GM19395 (cell line): ENCODE data around the gene KRTAP9-8.
"Not testable (repeated sequence)": the region's sequence is repeated elsewhere in the genome, so short reads cannot be mapped to it uniquely, and the experiment has no call there.

Experiments used
- ATAC-seq: cut with Tn5 transposase; IDR thresholded peaks from one replicate; pipeline ENCODE4 v1.9.1; 2021; ENCODE audit warnings: mild to moderate bottlenecking, moderate library complexity; ENCODE audit not compliant: unreplicated experiment

The KRTAP9-8 gene

DNA sequence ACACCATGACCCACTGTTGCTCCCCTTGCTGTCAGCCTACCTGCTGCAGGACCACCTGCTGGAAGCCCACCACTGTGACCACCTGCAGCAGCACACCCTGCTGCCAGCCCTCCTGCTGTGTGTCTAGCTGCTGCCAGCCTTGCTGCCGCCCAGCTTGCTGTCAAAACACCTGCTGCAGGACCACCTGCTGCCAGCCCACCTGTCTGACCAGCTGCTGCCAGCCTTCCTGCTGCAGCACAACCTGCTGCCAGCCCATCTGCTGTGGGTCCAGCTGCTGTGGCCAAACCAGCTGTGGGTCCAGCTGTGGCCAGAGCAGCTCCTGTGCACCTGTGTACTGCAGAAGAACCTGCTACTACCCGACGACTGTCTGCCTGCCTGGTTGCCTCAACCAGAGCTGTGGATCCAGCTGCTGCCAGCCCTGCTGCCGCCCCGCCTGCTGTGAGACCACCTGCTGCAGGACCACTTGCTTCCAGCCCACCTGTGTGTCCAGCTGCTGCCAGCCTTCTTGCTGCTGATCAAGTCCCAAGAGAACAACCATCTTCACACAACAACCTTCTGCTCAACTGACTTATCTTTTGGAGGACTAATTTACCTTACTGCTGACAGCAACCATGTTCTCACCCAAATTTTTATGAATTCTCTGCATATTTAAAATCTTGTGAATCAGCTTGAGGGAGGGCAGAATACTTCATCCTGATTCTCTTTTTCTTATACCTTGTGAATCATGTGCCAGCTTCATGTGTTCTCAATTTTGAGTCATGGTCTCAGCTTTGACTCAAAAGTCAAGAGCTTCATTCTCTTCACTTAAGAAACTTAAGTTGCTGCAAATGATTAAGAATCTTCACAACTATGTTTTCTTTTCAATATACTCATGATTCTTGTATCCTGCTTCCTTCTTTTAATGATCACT, 17.8 kb downstream of the KRTAP9-8 start, which contains the start of gene KRTAP9-9:
KRTAP9-9 (plus strand) TSS at position 4 of the 910 bp plus-strand sequence.
- not testable (repeated sequence) for ATAC-seq

DNA sequence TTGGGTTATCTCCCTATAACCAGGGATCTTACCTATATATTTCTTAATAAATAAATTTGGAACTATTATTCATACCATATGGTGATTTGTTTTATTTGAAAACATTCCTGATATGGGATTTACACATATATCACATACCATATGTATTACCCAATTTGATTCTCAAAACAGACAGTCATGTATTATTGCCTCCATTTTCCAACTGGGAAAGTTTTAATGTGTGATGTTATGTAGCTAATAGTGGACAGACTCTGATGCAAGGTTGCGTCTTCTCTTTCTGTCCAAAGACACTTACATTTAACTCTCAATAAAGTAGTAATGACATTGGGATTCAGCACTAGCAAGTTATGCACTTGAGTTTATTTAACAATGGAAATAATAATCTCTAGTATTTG, 18.5 kb downstream of the KRTAP9-8 start:
- no peak for ATAC-seq

DNA sequence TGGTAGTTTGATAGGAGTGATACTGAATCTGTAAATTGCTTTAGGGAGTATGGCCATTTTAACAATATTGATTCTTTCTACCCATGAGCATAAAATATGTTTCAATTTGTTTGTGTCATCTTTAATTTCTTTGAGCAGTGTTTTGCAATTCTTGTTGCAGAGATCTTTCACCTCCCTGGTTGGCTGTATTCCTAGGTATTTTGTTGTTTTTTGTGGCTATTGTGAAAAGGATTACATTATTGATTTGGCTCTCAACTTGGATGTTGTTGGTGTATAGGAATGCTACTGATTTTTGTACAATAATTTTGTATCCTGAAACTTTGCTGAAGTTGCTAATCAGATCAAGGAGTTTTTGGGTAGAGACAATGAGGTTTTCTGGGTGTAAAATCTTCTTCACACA, 20.6 kb downstream of the KRTAP9-8 start:
- no peak for ATAC-seq

DNA sequence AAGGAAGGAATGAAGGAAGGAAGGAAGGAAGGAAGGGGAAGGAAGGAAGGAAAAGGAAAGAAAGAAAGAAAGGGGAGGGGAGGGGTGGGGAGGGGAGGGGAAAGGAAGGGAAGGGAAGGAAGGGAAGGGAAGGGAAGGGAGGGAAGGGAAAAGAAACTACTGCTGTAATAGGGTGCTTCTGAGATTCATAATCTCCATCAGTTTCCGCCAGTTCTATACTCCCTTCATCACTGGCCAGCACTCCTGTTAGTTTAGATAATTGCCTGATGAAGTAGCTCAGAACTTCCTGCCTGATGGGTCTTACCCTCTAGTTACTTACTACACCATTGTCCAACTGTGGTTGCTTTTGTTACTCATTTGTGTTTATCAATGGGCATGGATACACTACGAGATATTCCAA, 25.4 kb downstream of the KRTAP9-8 start:
- ATAC-seq = no peak

DNA sequence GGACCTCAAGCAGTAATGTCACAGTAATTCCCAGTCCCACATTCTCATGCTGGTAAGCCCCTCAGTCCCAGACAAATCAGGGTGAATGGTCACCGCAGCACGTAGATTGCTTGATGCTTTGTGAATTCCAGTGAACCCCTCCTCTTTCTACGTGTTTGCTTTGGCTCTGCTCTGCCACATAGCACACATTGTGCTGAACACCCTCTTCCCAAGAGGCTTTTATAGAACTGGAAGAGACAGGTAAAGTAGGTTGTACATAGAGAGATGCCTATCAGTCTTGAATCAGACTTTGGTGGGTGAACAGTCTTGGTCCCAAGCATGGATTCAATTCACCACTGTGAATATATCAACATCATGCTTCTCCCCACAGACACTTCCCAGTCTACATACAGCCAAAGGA, 26.8 kb downstream of the KRTAP9-8 start:
- ATAC-seq = no peak

DNA sequence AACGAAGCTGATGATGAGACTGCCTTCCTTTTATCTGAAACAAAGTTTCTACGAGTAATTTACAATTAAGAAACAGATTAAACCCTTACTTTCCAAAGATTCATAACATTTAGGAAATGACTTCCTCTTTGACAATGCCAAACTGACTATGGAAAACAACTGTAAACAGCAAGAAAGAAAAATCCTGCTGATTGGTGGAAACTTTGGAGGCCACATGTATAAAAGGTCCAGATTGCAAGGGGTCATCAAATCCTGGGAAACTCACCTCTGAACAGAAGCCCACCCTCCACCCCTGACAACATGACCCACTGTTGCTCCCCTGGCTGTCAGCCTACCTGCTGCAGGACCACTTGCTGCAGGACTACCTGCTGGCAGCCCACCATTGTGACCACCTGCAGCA, 27.3 kb downstream of the KRTAP9-8 start, which contains the start of gene KRTAP9-6:
KRTAP9-6 (plus strand) TSS at position 301 of the 400 bp plus-strand sequence; CDS start at position 301, 0 bp downstream.
- ATAC-seq = no peak

DNA sequence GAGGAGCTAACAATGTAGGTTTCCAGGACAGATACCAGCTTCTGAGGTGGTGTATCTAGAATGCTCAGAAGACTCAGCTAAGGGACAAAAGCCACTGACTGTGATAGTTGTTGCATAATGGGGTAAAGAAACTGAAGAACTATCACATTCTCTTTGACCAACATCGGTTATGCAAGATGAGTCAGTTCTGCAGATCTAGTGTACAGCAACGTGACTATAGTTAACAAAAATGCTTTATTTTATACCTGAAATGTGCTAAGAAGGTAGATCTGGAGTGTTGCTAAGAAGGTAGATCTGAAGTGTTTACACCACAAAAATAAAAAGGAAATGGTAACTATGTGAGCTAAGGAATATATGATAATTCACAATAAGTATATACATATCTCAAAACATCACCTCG, 29.9 kb downstream of the KRTAP9-8 start:
- no peak for ATAC-seq

DNA sequence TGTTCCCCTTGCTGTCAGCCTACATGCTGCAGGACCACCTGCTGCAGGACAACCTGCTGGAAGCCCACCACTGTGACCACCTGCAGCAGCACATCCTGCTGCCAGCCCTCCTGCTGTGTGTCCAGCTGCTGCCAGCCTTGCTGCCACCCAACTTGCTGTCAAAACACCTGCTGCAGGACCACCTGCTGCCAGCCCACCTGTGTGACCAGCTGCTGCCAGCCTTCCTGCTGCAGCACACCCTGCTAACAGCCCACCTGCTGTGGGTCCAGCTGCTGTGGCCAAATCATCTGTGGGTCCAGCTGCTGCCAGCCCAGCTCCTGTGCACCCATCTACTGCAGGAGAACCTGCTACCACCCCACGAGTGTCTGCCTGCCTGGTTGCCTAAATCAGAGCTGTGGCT, 33.5 kb downstream of the KRTAP9-8 start:
- ATAC-seq = not testable (repeated sequence)

DNA sequence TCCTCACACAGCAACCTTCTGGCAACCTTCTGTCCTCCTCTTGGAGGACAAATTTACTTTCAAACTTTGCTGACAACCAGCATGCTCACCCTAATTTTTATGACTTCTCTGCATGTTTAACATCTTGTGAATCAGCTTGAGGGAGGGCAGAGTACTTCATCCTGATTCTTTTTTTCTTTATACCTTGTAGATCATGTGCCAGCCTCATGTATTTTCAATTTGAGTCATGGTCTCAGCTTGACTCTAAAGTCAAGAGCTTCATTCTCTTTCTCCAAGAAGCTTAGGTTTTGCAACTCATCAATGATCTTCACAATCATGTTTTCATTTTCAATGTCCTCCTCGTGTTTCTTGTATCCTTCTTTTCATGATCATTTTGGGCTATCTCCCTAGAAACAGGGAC, 34.1 kb downstream of the KRTAP9-8 start:
- no peak for ATAC-seq

DNA sequence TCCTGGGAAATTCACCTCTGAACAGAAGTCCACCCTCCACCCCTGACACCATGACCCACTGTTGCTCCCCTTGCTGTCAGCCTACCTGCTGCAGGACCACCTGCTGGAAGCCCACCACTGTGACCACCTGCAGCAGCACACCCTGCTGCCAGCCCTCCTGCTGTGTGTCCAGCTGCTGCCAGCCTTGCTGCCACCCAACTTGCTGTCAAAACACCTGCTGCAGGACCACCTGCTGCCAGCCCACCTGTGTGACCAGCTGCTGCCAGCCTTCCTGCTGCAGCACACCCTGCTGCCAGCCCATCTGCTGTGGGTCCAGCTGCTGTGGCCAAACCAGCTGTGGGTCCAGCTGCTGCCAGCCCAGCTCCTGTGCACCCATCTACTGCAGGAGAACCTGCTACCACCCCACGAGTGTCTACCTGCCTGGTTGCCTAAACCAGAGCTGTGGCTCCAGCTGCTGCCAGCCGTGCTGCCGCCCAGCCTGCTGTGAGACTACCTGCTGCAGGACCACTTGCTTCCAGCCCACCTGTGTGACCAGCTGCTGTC, 37.9 kb downstream of the KRTAP9-8 start, which contains the start of gene KRTAP9-7:
KRTAP9-7 (plus strand) TSS at position 51 of the 543 bp plus-strand sequence; CDS start at position 51, 0 bp downstream.
- ATAC-seq = not testable (repeated sequence)

DNA sequence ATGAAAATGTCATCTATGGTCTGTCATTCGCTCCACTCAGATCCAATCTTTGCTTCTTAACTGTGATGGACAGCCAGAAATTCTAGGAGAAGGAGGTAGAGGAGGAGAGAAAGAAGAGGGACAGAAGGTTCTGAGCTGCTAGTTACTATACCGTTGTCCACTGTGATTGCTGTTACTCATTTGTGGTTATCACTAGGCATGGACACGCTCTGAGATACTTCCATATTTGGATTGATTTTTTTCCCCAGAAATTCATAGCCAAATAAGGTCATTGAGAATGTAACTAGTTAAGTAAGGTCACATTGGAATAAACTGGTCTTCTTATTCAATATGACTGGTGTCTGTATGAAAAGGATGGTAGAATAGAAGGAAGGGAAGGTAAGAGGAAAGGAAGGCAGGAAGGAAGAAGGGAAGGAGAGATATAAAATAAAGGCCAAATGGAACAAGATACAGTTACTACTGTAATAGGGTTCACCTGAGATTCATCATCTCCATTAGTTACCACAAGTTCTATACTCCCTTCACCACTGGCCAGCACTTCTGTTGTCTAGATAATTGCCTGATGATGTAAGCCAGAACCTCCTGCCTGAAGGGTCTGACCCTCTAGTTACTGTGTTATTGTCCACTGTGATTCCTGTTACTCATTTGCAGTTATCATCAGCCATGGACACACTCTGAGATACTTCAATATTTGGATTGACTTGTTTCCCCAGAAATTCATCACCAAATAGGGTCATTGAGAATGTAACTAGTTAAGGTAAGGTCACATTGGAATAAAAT, 40.6 kb downstream of the KRTAP9-8 start:
- no peak for ATAC-seq

DNA sequence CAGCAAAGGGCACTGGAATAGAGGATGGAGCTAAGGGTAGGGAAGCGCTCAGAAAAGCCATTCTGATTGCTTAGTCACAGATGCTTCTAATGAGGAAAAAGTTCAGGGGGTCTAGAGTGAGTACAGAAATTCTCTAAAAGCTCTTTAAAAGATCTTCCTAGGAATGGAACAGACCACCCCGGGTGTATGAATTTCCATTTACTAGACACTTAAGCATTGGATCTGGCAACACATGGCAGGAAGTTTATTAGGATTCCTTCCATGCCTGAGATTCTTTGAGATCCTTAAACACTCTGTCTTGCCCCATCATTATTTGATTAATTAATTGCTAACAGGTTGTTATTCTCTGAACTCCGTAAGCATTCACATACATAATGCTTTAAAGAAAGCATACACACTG, 46.2 kb downstream of the KRTAP9-8 start:
- no peak for ATAC-seq

DNA sequence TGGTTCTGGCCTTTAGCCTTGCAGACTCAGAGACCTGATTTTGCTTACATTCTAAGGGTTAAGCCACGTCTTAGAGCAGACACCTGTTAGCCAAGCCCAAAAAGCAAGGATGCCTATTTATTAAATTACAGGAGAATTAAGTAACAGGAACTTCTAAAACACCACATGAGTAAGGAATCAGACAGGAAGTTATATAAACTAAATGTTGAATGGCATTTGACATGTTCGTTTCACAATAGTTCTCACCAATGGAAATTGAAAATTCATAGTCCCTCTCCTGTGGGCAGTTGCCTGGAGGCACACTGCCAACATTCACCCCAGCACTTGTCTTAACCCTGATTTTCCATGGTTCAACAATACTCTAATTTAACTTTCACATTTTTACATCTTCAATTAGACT, 46.7 kb downstream of the KRTAP9-8 start:
- ATAC-seq = no peak

DNA sequence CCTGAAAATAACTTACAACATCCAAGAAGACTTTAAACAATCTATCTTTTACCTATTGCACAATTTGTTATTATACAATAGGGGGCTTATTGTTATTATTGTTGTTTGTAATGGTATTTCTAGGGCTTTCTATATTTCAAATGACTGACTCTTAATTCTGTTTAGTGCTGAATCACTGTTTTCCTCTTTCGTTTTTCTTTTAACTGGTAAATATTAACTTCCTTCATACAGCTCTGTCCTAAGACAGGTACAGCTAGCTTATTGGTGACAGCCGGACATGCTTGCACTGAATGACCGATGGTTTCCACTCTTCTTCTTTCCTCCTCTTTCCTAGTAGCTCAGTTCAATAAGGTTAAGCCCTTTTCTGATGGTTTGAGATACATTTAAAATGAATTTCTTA, 49.3 kb downstream of the KRTAP9-8 start:
- ATAC-seq = no peak
